Activated CD8-positive, alpha-beta T cell treated with anti-CD3 and anti-CD28 coated beads for 36 hours (primary cell): ENCODE results near the gene PHF24. TPM values are rescaled to one million over a fixed set of nuclear protein-coding genes. Genes with fewer than 3 reads are reported as not detected.

Experiments used
- ATAC-seq: fragments of 200-7000 bp; cut with Tn5 transposase; one replicate; pipeline ENCODE4 v1.10.0; 2021; ENCODE audit warnings: mild to moderate bottlenecking, moderate library complexity
- CTCF ChIA-PET: fragments of 350-600 bp; sonication (Branson Sonifier 250); formaldehyde crosslinking; loops from one replicate; lab custom pipeline; 2021; ENCODE audit warnings: antibody characterized with exemption; lab: Charles Lee
- POLR2A ChIA-PET: fragments of 350-600 bp; sonication (Branson Sonifier 250); formaldehyde crosslinking; loops from one replicate; lab custom pipeline; 2021; ENCODE audit warnings: antibody characterized with exemption; lab: Charles Lee
- DNase-seq: peaks from one replicate; pipeline ENCODE4 v3.0.0-alpha.2; 2020
- H3K27ac Mint-ChIP-seq: one replicate; pipeline ENCODE4 v1.8.0; 2021; ENCODE audit warnings: mild to moderate bottlenecking, mixed read lengths
- H3K27me3 Mint-ChIP-seq: one replicate; pipeline ENCODE4 v1.8.0; 2021; ENCODE audit warnings: mixed read lengths
- H3K36me3 Mint-ChIP-seq: one replicate; pipeline ENCODE4 v1.8.0; 2021; ENCODE audit warnings: low read depth, mixed read lengths
- H3K4me1 Mint-ChIP-seq: one replicate; pipeline ENCODE4 v1.8.0; 2021; ENCODE audit warnings: low read depth, mixed read lengths
- H3K4me3 Mint-ChIP-seq: one replicate; pipeline ENCODE4 v1.8.0; 2021; ENCODE audit warnings: mild to moderate bottlenecking, moderate library complexity, mixed read lengths
- H3K9me3 Mint-ChIP-seq: one replicate; pipeline ENCODE4 v1.8.0; 2021; ENCODE audit warnings: mixed read lengths
- intact Hi-C: fragments of 100-400 bp; cut with micrococcal nuclease; formaldehyde crosslinking; loops from one replicate; pipeline ENCODE4 v1.10.0; 2022
- total RNA-seq, 2 experiments: library from RNA; stranded (reverse); gene quantifications; one replicate each; pipeline ENCODE4 v1.2.3, GENCODE V29; 2021
- TF ChIP-seq, protein P1 (sequence below): fragments of 200-600 bp; IDR thresholded peaks from one replicate; pipeline ENCODE4 v1.8.0; 2022; ENCODE audit warnings: antibody characterized with exemption, mild to moderate bottlenecking

PHF24 gene
- total RNA-seq, 2 experiments from 2014 or later, result 0.11 TPM; not detected in 1

DNA sequence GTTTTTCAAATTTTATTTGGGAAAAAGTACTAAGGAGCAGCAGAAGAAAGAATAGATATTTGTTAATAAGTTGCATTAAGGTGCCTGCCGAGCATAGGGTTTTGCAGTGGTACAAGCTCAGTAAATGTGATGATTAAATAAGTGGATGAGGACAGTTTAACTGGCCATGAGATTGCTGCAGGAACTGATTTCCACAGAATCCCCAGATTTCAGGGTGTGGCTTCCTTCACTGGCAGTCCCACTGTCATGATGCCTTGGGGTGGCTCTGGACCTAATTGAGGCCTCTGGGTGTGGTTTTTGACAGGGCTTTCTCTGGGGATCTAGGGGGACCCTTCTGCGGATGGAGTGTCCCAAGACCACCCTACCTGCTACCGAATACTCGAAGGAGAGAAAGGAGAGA, 1.4 kb downstream of the PHF24 start:
- ATAC-seq, result no peak
- no peak for DNase-seq
- Mint-ChIP-seq H3K36me3 (no peaks in the 10 kb centered on the region), H3K4me3 (no peak overlapping the region), H3K27me3 (peaks cover 55% of the 10 kb centered on the region), H3K27ac (no peak overlapping the region), H3K9me3 (no peaks in the 10 kb centered on the region), H3K4me1 (peaks cover 35% of the 10 kb centered on the region)
- POLR2A ChIA-PET, result no interaction called here
- TF ChIP-seq, protein P1, sequence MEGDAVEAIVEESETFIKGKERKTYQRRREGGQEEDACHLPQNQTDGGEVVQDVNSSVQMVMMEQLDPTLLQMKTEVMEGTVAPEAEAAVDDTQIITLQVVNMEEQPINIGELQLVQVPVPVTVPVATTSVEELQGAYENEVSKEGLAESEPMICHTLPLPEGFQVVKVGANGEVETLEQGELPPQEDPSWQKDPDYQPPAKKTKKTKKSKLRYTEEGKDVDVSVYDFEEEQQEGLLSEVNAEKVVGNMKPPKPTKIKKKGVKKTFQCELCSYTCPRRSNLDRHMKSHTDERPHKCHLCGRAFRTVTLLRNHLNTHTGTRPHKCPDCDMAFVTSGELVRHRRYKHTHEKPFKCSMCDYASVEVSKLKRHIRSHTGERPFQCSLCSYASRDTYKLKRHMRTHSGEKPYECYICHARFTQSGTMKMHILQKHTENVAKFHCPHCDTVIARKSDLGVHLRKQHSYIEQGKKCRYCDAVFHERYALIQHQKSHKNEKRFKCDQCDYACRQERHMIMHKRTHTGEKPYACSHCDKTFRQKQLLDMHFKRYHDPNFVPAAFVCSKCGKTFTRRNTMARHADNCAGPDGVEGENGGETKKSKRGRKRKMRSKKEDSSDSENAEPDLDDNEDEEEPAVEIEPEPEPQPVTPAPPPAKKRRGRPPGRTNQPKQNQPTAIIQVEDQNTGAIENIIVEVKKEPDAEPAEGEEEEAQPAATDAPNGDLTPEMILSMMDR, result no peak
- CTCF ChIA-PET, result interaction anchor here (0.9 kb wide), 1 partner anchor 26 kb away, joined by 5 read pairs; no protein-coding TSS in a partner anchor
- intact Hi-C loops, result no loop called here

DNA sequence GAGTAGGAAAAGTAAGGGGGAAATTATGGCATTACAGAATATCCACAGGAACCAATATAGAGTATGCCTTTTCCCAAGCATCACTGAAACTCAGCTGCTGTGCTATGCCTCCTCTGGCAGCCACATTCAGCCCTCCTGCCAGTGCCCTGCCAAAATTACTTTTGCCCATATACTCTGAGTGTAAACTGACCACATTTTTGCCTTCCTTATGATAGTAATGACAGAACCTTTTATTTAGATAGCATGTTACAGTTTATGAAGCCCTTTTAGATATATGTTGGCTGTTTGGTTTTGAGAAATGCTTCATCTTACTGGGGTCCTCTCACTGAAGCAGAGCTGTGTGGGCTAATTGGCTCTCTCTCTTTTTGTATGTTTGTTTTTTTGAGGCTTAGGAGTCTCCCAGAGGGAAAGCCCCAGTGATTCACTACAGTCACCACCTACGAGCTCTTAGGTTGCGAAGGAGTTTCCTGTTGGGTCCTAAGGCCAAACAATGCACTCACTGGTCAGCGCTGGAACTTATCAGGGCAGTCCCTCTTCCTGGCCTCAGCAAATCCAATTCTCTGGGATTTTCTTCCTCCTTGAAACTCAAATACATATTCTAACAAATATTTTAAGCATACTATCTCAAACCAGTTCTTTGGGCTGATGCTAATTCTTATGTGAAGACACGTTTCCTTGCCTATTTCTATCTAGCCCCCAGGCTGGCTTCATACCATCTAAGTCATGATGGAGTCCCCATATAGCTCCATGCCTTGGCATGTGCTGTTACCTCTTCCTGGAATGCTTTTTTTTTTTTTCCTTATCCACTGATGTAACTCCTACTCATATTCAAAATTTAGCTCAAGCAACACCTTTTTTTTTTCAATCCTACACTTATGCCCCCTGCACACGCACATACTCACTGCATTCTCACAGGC, 3.7 kb downstream of the PHF24 start:
- peaks cover 32% of the 10 kb centered on the region for H3K4me1 Mint-ChIP-seq
- TF ChIP-seq, protein P1, result no peak
- peak; percentile 84 for ATAC-seq
- CTCF ChIA-PET, result interaction anchor here (0.8 to 3.7 kb wide), 10 partner anchors 9 to 259 kb away, joined by 3 to 21 read pairs (median 4); no protein-coding TSS in a partner anchor
- no peak overlapping the region for H3K27ac Mint-ChIP-seq
- no peaks in the 10 kb centered on the region for H3K36me3 Mint-ChIP-seq
- H3K4me3 Mint-ChIP-seq, result no peak overlapping the region
- intact Hi-C loops, result no loop called here
- DNase-seq, result peak; percentile 48
- peaks cover 57% of the 10 kb centered on the region for H3K27me3 Mint-ChIP-seq
- no peaks in the 10 kb centered on the region for H3K9me3 Mint-ChIP-seq
- POLR2A ChIA-PET, result interaction anchor here (0.6 to 1.2 kb wide), 2 partner anchors 8 to 10 kb away, joined by 3 read pairs; no protein-coding TSS in a partner anchor

DNA sequence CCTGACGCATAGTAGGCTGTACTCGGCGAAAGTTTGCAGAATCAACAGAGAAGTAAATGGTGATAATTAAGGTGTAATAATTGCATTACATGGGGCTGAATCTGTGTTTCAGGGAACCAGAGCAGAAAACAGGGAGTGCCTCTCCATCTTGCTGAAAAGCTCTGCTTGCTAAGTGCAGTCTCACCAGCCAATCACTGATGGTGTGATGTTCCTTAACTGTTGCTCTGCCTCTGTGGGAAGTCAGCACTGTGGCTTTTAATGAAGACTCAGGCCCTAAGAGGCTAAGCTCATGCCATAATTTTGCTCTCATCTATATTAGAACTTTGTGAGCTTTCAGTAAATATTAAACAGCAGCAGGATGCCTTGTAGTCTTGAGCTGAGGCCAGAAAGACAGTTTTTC, 4.5 kb downstream of the PHF24 start:
- Mint-ChIP-seq H3K9me3 (no peaks in the 10 kb centered on the region), H3K4me1 (peaks cover 27% of the 10 kb centered on the region), H3K27me3 (peaks cover 56% of the 10 kb centered on the region), H3K36me3 (no peaks in the 10 kb centered on the region), H3K27ac (no peak overlapping the region), H3K4me3 (no peak overlapping the region)
- no peak for DNase-seq
- TF ChIP-seq, protein P1, result no peak
- POLR2A ChIA-PET, result interaction anchor here (0.6 to 1.2 kb wide), 2 partner anchors 9 to 10 kb away, joined by 3 read pairs; no protein-coding TSS in a partner anchor
- ATAC-seq, result no peak
- intact Hi-C loops, result no loop called here
- CTCF ChIA-PET, result interaction anchor here (1.0 to 3.7 kb wide), 7 partner anchors 9 to 260 kb away, joined by 3 to 21 read pairs (median 6); no protein-coding TSS in a partner anchor

DNA sequence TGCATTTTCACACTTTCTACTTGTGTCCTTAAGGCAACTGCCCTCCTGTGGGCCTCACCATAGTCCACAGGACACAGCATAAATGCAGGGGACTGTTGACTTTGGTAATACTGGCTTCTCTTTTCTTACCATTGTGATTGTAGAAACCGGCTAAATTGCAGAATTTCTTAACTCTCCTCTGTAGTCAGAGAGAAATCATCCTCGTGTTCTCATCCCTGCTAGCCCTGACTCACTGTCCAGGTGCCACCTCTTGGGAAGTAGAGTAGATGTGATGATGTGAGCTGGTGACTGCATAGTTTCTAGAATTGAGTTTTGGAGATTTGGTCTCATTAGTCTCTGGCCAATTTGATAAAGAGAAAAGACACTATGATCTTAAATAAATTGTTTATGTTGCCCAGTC, 5.5 kb downstream of the PHF24 start:
- H3K4me1 Mint-ChIP-seq, result peaks cover 27% of the 10 kb centered on the region
- ChIA-PET CTCF (interaction anchor here (0.8 to 3.7 kb wide), 2 partner anchors 64 to 88 kb away, joined by 3 to 21 read pairs; no protein-coding TSS in a partner anchor), POLR2A (interaction anchor here (1.2 kb wide), 1 partner anchor 11 kb away, joined by 3 read pairs; no protein-coding TSS in a partner anchor)
- no peak overlapping the region for H3K27ac Mint-ChIP-seq
- intact Hi-C loops, result no loop called here
- ATAC-seq (no peak), DNase-seq (no peak)
- no peaks in the 10 kb centered on the region for H3K36me3 Mint-ChIP-seq
- no peaks in the 10 kb centered on the region for H3K9me3 Mint-ChIP-seq
- TF ChIP-seq, protein P1, result no peak
- H3K4me3 Mint-ChIP-seq, result no peak overlapping the region
- H3K27me3 Mint-ChIP-seq, result peaks cover 58% of the 10 kb centered on the region

DNA sequence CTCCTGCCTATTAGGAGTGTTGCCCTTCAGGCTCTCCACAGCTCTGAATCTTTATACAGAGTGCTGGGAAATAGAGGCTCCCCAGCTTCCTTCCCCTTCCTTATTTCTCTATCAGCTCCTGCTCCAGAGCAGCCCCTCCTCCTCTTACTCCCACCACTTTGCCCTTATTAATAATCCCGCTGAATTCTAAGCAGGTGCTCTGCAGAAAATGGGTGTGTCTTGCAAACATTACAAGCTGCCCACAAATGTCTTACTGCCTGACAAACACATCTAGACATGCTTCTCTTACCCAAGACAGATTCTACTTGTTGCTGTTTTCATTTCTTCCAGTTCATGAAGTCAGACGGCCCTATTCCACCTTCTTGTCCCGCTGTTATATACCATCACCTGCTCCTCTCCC, 6.4 kb downstream of the PHF24 start:
- no peaks in the 10 kb centered on the region for H3K9me3 Mint-ChIP-seq
- no peak for DNase-seq
- H3K27ac Mint-ChIP-seq, result no peak overlapping the region
- H3K27me3 Mint-ChIP-seq, result peaks cover 49% of the 10 kb centered on the region
- TF ChIP-seq, protein P1, result no peak
- ChIA-PET CTCF (interaction anchor here (0.8 to 2.5 kb wide), 4 partner anchors 21 to 262 kb away, joined by 3 to 7 read pairs (median 6); no protein-coding TSS in a partner anchor), POLR2A (no interaction called here)
- no peak for ATAC-seq
- intact Hi-C loops, result no loop called here
- no peaks in the 10 kb centered on the region for H3K36me3 Mint-ChIP-seq
- peaks cover 27% of the 10 kb centered on the region for H3K4me1 Mint-ChIP-seq
- no peak overlapping the region for H3K4me3 Mint-ChIP-seq
